Measurements from ENCODE around the gene MYO1H. TPM values are rescaled to one million over a fixed set of nuclear protein-coding genes. Genes with fewer than 3 reads are reported as not detected.

The MYO1H gene
- total and polyA plus RNA-seq, 4 donors = 0.06 to 0.15 (median 0.09) TPM; not detected in 1

GRCh38 chr12:109385339-109386058 is 37.8 kb downstream of the MYO1H start:
- peak; percentile 12 for TF ChIP-seq CTCF (IDR thresholded peaks at IDR 0.05; ENCODE audit: control extremely low read depth, extremely low read depth)
- no peak overlapping the region for H3K9ac ChIP-seq (ENCODE audit: insufficient read depth in 1 of 2, low read length in 2 of 2)
- H3K27ac ChIP-seq (ENCODE audit: low read depth in 1 of 2, low read length in 1 of 2) = no peak overlapping the region
- H3K4me3 ChIP-seq = no peak overlapping the region
- peak; percentile 66 for ATAC-seq (ENCODE audit: insufficient read depth, low FRiP score)
- no peaks in the 10 kb centered on the region for H3K36me3 ChIP-seq (ENCODE audit: control insufficient read depth in 4 of 4, insufficient read depth in 4 of 4, low read length in 4 of 4)
- peaks cover 0 to 4% (median 0%) of the 10 kb centered on the region in 4 donors for H3K9me3 ChIP-seq (ENCODE audit: control insufficient read depth in 4 of 4, insufficient read depth in 3 of 4, low read length in 3 of 4)
- peaks cover 0 to 19% (median 6%) of the 10 kb centered on the region in 5 donors for H3K4me1 ChIP-seq (ENCODE audit: control insufficient read depth in 5 of 5, insufficient read depth in 5 of 5, low read length in 5 of 5)
- no peaks in the 10 kb centered on the region for H3K27me3 ChIP-seq (ENCODE audit: control insufficient read depth in 3 of 3, insufficient read depth in 3 of 3, low read length in 2 of 3)
- WGBS, 2 donors = 28 to 49% methylated on average over 8 of the region's 8 CpGs
- DNase-seq = peak; percentile 25 to 88 (median 85)

- no peak for ATAC-seq (ENCODE audit: insufficient read depth, low FRiP score)
- 30 to 53% methylated on average over 5 of the region's 5 CpGs for WGBS, 2 donors
These were observed 38.3 kb downstream of the MYO1H start for GRCh38 chr12:109386059-109386433.

GRCh38 chr12:109387425-109388166 is 39.9 kb downstream of the MYO1H start:
- ATAC-seq (ENCODE audit: insufficient read depth, low FRiP score) (no peak), DNase-seq (peak in 2 of 3 donors; percentile 44 to 50)
- WGBS, 2 donors = 69 to 71% methylated on average over 9 of the region's 9 CpGs

More at GRCh38 chr12:109386059-109386433, 38.3 kb downstream of the MYO1H start:
- H3K9ac ChIP-seq (ENCODE audit: insufficient read depth in 1 of 2, low read length in 2 of 2) = no peak overlapping the region
- H3K27me3 ChIP-seq (ENCODE audit: control insufficient read depth in 3 of 3, insufficient read depth in 3 of 3, low read length in 2 of 3) = no peaks in the 10 kb centered on the region
- H3K36me3 ChIP-seq (ENCODE audit: control insufficient read depth in 4 of 4, insufficient read depth in 4 of 4, low read length in 4 of 4) = no peaks in the 10 kb centered on the region
- peaks cover 0 to 19% (median 6%) of the 10 kb centered on the region in 5 donors for H3K4me1 ChIP-seq (ENCODE audit: control insufficient read depth in 5 of 5, insufficient read depth in 5 of 5, low read length in 5 of 5)
- no peak overlapping the region for H3K4me3 ChIP-seq
- H3K9me3 ChIP-seq (ENCODE audit: control insufficient read depth in 4 of 4, insufficient read depth in 3 of 4, low read length in 3 of 4) = peaks cover 0 to 4% (median 0%) of the 10 kb centered on the region in 4 donors
- TF ChIP-seq CTCF (IDR thresholded peaks at IDR 0.05; ENCODE audit: control extremely low read depth, extremely low read depth) = no peak
- no peak overlapping the region for H3K27ac ChIP-seq (ENCODE audit: low read depth in 1 of 2, low read length in 1 of 2)
- DNase-seq = peak; percentile 44 to 88 (median 87)

More at GRCh38 chr12:109387425-109388166, 39.9 kb downstream of the MYO1H start:
- Histone ChIP-seq H3K27ac (ENCODE audit: low read depth in 1 of 2, low read length in 1 of 2) (no peak overlapping the region), H3K9ac (ENCODE audit: insufficient read depth in 1 of 2, low read length in 2 of 2) (no peak overlapping the region), H3K9me3 (ENCODE audit: control insufficient read depth in 4 of 4, insufficient read depth in 3 of 4, low read length in 3 of 4) (peaks cover 0 to 4% (median 0%) of the 10 kb centered on the region in 4 donors), H3K27me3 (ENCODE audit: control insufficient read depth in 3 of 3, insufficient read depth in 3 of 3, low read length in 2 of 3) (no peaks in the 10 kb centered on the region), H3K36me3 (ENCODE audit: control insufficient read depth in 4 of 4, insufficient read depth in 4 of 4, low read length in 4 of 4) (no peaks in the 10 kb centered on the region), H3K4me1 (ENCODE audit: control insufficient read depth in 5 of 5, insufficient read depth in 5 of 5, low read length in 5 of 5) (peaks cover 0 to 19% (median 6%) of the 10 kb centered on the region in 5 donors), H3K4me3 (no peak overlapping the region)
- TF ChIP-seq CTCF (IDR thresholded peaks at IDR 0.05; ENCODE audit: control extremely low read depth, extremely low read depth) = no peak
